AG04450 (cell line): Measurements from ENCODE around the gene PNPLA5. TPM values are rescaled to one million over a fixed set of nuclear protein-coding genes. Genes with fewer than 3 reads are reported as not detected.

Experiments
- CTCF ChIA-PET: fragments of 300-600, 350-600 bp; formaldehyde crosslinking; extraction: SDS; loops from one replicate; lab custom pipeline; 2022; ENCODE audit warnings: antibody characterized with exemption, inconsistent platforms; lab: Charles Lee
- POLR2A ChIA-PET: fragments of 350-600 bp; formaldehyde crosslinking; extraction: SDS; loops from one replicate; lab custom pipeline; 2021; ENCODE audit warnings: antibody characterized with exemption, inconsistent platforms; lab: Yijun Ruan, JAX
- DNase-seq: peaks from one replicate; pipeline ENCODE4 v3.0.0-alpha.2; 2011; ENCODE audit warnings: low read depth, low spot score
- H3K27ac ChIP-seq: one replicate; pipeline ENCODE4 v1.5.1; 2012; ENCODE audit warnings: low read depth, low read length, control low read depth
- H3K27me3 ChIP-seq: one replicate; pipeline ENCODE4 v1.6.0; 2012; ENCODE audit warnings: low read length; ENCODE audit not compliant: control insufficient read depth, insufficient read depth
- H3K4me3 ChIP-seq: 2 replicates; pipeline ENCODE4 v1.5.1; 2011; ENCODE audit warnings: mild to moderate bottlenecking, low read depth, low read length, control low read depth
- H3K9me3 ChIP-seq: 2 replicates; pipeline ENCODE4 v1.5.1; 2012; ENCODE audit warnings: low read length; ENCODE audit not compliant: control insufficient read depth, insufficient read depth
- CTCF ChIP-seq: IDR thresholded peaks from 2 replicates; pipeline ENCODE4 v1.5.1; 2011; ENCODE audit warnings: low read depth, low read length, control low read depth, inconsistent platforms
- polyA plus RNA-seq: library from polyadenylated mRNA; depleted of rRNA; stranded (reverse); fragments of >200 nt; gene quantifications from 2 replicates; pipeline ENCODE4 v1.2.3, GENCODE V29; 2011

Gene PNPLA5
- polyA plus RNA-seq, 1 experiment: 0.12 TPM

- Histone ChIP-seq H3K27me3 (no peaks in the 10 kb centered on the region), H3K9me3 (peaks cover 3% of the 10 kb centered on the region; the same call in 1 of the 2 replicates), H3K4me3 (peak overlapping the region; percentile 56), H3K27ac (peak overlapping the region; percentile 2)
- ChIA-PET CTCF (interaction anchor here (0.6 to 2.8 kb wide), 4 partner anchors 23 to 79 kb away, joined by 3 to 13 read pairs (median 4); no protein-coding TSS in a partner anchor), POLR2A (interaction anchor here (0.9 to 1.5 kb wide), 3 partner anchors 23 to 32 kb away, joined by 3 to 7 read pairs (median 3); partner anchors contain the start of gene SAMM50)
- no peak for TF ChIP-seq CTCF
- DNase-seq: no peak
These were observed 31.4 kb upstream of the PNPLA5 start for GRCh38 chr22:43923191-43923590.

GRCh38 chr22:43922123-43922522 lies 30.3 kb upstream of the PNPLA5 start:
- Histone ChIP-seq H3K9me3 (peaks cover 3% of the 10 kb centered on the region; the same call in 1 of the 2 replicates), H3K27me3 (no peaks in the 10 kb centered on the region), H3K4me3 (no peak overlapping the region), H3K27ac (peak overlapping the region; percentile 31)
- TF ChIP-seq CTCF: peak; percentile 13; the same call in 1 of the 2 replicates
- POLR2A ChIA-PET: no interaction called here
- CTCF ChIA-PET: interaction anchor here (1.3 kb wide), 1 partner anchor 24 kb away, joined by 5 read pairs; no protein-coding TSS in a partner anchor
- DNase-seq: no peak

- CTCF ChIA-PET: no interaction called here
- peaks cover 3% of the 10 kb centered on the region; the same call in 1 of the 2 replicates for H3K9me3 ChIP-seq
- no peak overlapping the region for H3K4me3 ChIP-seq
- TF ChIP-seq CTCF: no peak
- H3K27ac ChIP-seq: peak overlapping the region; percentile 11
- DNase-seq: no peak
- POLR2A ChIA-PET: no interaction called here
- H3K27me3 ChIP-seq: no peaks in the 10 kb centered on the region
These were observed 29.6 kb upstream of the PNPLA5 start for GRCh38 chr22:43921370-43921769.

GRCh38 chr22:43919106-43919973 lies 27.5 kb upstream of the PNPLA5 start:
- Histone ChIP-seq H3K27ac (no peak overlapping the region), H3K27me3 (no peaks in the 10 kb centered on the region), H3K4me3 (no peak overlapping the region), H3K9me3 (peaks cover 6% of the 10 kb centered on the region)
- no peak for TF ChIP-seq CTCF
- ChIA-PET CTCF (interaction anchor here (0.5 kb wide), 1 partner anchor 23 kb away, joined by 4 read pairs; no protein-coding TSS in a partner anchor), POLR2A (no interaction called here)
- DNase-seq: no peak

GRCh38 chr22:43917521-43917920 lies 25.7 kb upstream of the PNPLA5 start:
- H3K4me3 ChIP-seq: no peak overlapping the region
- H3K9me3 ChIP-seq: peaks cover 4% of the 10 kb centered on the region
- no peak overlapping the region for H3K27ac ChIP-seq
- TF ChIP-seq CTCF: no peak
- no peak for DNase-seq
- POLR2A ChIA-PET: interaction anchor here (0.7 kb wide), 1 partner anchor 15 kb away, joined by 7 read pairs; no protein-coding TSS in a partner anchor
- CTCF ChIA-PET: no interaction called here
- peaks cover under 1% of the 10 kb centered on the region for H3K27me3 ChIP-seq
